Measurements from ENCODE around the gene HDC.

HDC gene

GRCh38 chr15:50222181-50222580 is 43.3 kb downstream of the HDC start:
- no peak for DNase-seq

GRCh38 chr15:50219820-50220219 is 45.7 kb downstream of the HDC start:
- DNase-seq = no peak

- DNase-seq = no peak
Observed at GRCh38 chr15:50218691-50219090, 46.8 kb downstream of the HDC start.

- DNase-seq = no peak
Observed at GRCh38 chr15:50218291-50218690, 47.2 kb downstream of the HDC start.

GRCh38 chr15:50210462-50211157 is 54.9 kb downstream of the HDC start:
- no peak for DNase-seq

- DNase-seq = no peak
Observed at GRCh38 chr15:50209809-50210208, 55.7 kb downstream of the HDC start.

GRCh38 chr15:50206020-50206419 is 59.5 kb downstream of the HDC start:
- DNase-seq = no peak

- DNase-seq = no peak
Observed at GRCh38 chr15:50202003-50202402, 63.5 kb downstream of the HDC start.

GRCh38 chr15:50192926-50193620 is 72.5 kb downstream of the HDC start:
- DNase-seq = no peak

- DNase-seq = no peak
Observed at GRCh38 chr15:50192164-50192563, 73.4 kb downstream of the HDC start.

Measured in effector CD8-positive, alpha-beta T cell (primary cell).